NCI-H1436 treated with DMSO at 0.1 percent for 48 hours (cell line): ENCODE results near the gene ADAMTS2.

Experiments
- DNase-seq: peaks from one replicate; lab custom pipeline; 2025; lab: John Stamatoyannopoulos, UW

Gene ADAMTS2

DNA sequence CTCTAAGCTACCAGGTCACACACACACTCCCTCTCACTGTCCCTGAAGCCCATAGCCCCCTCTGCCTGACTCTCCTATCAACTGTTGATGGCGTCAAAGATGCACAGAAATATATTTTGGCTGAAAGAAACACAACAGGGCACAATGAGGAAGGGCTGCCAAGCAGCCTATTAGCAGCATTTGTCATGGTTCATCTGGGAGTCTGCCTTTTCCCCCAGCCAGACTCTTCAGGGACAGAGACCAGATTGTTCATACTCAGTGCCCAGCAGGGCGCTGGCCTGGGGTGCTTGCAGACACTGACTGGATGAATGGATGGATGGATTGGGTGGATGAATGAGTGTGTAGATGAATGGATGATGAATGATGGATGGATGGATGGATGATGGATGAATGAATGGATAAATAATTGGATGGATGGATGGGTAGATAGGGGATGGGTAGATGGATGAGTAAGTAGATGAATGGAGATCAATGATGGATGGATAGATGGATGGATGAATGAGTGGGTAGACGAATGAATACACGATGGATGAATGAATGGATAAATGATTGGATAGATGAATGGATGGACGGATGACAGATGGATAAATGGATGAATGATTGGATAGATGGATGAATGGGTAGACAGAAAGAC, 90.5 kb downstream of the ADAMTS2 start:
- DNase-seq: no peak

DNA sequence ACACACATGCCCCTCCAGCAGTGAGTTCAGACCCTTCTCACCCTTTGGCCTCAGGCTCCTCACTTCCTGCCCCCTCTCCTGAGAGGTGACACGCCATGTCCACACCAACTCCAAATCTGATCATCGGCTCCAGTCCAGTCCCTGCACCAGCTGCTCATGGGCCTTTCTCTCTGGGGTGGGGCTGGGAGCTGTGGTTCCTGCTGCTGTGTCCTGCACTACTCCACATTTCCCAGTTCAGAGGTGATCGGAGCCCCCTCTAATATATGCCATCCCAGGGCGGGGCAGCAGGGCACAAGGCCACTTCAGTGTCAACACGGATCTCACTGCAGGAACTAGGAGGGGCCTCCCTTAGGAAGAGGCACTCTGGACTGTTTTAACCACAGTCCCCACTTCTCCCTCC, 91.5 kb downstream of the ADAMTS2 start:
- DNase-seq: no peak

DNA sequence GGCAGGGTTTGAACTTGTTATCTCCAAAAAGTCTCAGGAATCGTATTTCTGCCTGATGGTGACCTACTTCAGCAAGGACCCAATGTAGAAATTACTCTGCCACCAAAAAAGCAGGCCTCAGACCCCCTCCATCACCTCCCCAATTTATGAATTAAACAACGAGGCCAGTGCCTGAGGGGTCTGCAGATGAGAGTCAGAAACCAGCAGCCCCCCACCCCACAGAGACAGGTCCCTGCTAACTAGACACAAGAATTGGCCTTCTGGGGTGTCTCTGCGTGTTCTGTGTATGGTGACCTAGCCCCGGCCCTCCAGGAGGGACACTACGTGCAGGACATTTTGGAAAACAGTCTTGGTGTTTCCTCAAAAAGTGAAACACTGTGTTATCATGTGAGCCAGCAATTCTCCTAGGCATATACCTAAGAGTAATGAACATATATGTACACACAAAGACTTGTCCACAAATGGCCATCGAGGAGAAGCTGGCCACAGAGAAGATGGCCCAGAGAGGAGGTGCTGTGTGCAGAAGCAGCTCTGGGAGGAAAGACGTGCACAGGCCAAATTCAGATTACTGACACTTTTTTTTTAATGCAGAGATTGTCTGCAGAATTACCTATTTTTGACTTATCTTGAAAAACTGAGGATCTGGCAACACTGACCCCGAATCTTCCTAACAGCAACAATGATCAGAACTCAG, 93.8 kb downstream of the ADAMTS2 start:
- no peak for DNase-seq

DNA sequence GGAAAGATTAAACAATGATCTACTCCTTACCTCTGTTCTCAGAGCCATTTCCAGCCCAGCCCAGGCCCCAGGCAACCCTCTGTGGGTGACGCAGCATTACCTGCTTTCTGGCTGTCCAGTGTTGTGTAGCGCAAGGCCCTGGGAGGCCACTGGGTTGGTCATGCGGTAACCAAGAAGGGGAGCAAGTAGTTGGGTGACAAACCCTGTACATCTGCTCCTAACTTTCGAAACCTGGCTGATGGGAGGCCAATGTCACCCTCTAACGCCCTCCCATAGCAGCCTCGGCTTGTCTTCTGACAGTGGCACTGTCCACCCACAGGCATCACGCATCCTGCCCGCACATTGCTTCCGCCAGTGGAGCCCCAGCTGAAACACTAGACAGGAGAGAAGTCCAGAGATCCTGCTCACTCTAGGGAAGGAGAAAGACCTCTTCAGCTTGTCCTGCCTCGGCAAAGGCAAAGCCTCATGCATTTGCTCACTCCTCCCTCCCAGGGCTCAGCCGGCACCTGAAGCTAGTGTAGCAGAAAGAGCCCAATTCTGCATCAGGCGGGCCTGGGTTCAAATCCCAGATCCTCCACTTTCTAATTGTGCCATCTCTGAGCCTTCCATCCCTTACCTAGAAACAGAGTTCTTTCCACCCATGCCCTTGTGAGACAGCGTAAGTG, 94.6 kb downstream of the ADAMTS2 start:
- no peak for DNase-seq

DNA sequence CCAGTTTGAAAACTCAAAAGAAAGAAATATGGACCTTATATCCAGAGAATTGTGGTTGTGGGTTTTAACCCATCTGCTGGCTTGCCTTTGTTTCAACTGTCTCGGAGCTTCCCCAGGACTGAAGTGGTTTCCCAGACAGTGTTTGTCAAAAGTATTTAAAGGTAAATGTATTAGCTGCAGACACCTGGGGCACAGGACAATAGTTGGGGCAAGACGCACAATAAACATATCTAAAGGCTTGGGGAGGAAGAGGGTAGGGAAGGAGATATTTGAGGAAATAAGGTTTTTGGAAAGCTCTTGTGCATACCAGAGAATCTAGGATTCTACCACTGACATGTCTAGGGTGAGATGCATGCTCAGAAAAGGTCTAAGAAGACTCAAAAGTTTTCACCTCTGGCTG, 99.0 kb downstream of the ADAMTS2 start:
- no peak for DNase-seq

DNA sequence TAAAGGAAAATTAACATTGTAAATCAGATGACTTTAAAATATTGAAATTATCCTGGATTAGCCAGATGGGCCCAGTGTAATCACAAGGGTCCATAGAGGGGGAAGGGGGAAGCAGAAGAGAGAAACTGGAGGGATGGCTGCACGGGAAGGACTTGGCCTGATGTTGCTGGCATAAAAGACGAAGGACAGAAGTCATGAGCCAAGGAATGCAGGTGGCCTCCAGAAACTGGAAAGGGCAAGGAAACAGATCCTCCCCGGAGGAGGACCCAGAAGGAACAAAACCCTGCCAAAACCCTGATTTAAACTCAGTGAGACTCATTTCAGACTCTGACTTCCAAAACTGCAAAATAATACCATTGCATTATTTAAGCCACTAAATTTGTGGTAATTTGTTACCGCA, 100.2 kb downstream of the ADAMTS2 start:
- no peak for DNase-seq

DNA sequence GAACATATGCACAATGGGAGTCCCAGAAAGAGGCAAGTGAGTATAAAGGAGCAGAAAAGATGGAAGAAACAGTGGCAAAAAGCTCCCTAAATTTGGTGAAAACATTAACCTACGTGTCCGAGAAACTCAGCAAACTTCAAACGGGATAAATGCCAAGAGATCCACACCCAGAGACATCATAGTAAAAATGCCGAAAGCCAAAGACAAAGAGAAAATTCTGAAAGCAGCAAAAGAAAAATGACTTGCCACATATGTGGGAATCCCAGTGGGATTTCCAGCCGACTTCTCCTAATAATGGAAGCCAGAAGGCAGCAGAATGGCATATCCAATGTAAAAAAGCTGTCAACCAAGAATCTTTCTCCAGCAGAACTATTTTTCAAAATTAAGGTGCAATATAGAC, 101.2 kb downstream of the ADAMTS2 start:
- DNase-seq: no peak

DNA sequence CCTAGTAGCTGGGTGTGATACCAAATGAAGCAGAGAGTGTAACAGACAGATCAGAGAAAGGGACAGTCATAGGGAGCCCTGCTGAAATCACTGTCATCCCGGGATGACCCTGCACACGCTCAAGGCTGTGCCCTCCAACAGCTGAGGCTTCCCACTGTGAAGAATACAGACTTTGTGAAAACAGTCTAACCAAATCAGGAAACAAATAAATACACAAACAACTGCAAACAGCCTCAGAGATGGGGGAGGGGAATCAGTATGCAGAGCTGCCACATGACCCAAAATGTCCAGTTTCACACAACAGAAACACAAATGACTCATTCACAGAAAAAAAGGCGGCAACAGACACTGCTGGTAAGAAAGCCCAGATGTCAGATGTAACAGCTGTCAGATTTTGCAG, 101.9 kb downstream of the ADAMTS2 start:
- DNase-seq: no peak

DNA sequence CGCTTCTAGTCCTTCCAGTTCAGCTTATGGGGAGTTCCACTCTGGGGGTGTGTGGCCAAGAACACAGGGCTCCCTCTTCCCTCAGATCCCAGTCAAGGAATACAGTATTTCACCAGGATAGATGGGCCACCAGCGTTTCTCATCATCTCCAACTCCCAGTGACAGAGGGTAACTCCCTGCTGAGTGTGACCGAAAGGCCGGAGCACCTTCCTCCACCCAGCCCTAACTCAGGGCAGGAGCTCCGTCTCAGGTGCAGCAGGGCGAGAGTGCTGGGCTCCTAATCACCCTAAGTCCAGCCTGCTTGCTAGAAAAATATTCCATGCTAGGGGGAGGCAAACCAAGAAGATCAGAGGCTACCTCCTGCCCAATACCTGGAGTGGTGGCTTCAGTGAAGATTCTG, 102.6 kb downstream of the ADAMTS2 start:
- no peak for DNase-seq

DNA sequence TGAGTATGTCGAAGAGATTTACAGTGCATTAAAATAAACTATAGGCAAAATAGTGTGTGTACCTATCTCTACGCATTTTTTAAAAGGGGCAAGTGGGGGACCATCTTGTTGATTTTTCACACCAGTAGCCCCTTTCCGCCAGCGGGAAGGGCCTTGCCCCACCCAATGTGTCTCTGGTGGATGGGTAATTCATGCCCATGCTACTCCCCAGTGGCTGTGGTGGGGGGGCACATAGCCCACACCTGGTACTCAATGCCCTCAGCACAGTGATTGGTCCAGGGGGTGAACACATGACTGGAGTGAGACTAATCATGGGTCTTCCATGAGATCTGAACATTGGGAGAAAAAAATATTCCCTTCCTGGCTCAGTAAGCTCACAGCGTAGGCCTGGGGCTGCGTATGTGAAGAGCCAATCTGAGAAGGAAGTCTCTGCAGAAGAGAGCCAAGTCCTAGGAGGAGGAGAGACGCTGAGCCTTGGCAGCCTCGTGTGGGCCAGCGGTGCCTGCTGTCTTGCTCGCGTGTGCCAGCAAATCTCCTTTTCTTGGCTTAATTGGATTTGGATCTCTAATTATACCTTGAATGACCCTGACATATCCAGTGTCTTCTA, 103.4 kb downstream of the ADAMTS2 start:
- no peak for DNase-seq

DNA sequence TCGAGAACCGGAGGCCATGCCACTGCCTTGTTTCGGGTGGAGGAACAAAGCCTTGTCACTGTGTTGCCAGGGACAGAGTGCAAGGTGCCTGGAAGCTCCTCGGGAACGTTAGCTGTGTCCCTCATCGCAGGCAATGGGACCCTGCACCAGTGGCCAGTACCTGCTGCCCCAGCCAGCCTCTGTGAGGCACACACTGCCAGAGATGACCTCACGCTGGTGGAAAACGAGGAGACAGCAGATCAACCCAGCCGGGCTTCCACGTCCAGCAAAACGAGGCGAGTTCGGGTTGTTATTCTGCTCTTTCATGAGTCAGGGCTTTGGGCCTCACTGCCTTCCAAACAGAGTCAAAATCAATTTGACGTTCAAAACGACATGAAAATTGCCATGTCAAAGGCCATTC, 104.1 kb downstream of the ADAMTS2 start:
- no peak for DNase-seq

DNA sequence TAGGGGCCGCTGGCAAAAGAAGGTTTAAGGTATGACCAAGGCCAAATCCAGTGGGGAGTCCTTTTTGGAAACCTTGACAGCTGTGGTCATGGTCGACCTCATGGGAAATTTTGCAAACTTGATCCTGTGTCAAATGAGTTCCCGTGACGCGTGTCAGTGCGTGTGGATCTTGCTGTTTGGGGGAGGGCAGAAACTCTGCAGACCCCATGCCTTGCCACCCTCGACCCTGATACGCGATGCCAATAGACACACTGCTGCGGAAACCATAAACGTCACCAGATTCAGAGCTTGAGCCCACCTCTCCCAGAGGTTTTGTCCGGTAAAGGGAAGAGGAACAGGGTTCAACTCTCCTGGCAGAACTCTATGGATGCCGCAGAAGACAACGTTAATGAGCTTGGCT, 104.7 kb downstream of the ADAMTS2 start:
- no peak for DNase-seq

DNA sequence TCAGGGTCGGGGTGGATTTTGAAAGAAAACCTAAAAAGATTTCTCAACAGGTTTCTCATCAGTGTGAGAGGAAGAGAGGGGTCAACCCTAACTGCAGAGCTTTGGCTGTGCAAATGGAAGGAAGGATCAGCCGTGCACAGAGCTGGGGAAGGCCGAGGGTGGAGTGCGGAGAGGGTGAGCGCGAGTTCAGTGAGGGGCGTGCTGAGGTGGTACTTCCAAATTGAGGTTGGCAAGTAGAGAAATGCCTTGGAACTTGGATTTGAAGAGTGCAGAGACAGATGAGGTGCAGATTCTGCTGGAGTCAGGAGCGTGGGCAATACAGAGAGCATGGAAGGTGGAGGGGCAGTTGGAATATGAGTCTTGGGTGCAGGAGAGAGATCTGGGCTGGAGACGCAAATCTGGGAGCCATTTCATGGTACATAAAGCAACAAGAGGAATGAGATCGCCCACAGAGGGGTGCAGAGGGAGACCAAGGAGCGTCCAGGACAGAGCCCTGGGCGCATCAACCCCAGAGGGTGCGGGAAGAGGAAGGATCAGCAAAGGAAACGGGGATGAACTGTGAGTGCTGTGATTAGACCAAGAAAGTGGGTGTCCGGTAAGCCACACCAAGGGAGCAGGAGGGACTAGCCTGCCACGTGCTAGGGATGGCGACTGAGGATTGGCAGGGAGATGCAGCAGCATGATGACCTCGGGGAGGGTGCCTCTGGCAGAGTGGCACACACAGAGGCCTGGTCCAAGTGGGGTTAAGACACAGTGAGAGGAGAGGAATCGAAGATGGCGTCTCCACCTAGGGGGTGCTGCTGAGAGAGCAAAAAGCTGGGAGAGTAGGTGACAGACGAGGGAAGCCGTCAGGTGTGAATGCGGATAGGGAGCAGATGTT, 105.8 kb downstream of the ADAMTS2 start:
- DNase-seq: no peak

DNA sequence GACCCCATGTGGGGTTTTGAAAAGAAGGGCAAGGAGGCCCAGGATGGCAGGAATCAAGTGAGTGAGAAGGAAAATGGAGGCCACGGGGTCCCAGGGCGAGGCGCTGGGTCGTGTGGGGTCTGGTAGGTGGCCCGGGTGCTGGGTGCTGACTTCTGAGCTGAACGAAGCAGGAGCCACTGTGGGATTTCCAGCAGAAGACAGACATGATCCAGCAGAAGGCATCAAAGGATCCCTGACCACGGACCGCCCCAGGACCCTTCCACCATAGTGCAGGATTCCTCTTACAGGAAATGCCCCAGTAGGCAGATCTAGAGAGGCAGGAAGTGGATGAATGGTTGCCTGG, 106.7 kb downstream of the ADAMTS2 start:
- DNase-seq: no peak

DNA sequence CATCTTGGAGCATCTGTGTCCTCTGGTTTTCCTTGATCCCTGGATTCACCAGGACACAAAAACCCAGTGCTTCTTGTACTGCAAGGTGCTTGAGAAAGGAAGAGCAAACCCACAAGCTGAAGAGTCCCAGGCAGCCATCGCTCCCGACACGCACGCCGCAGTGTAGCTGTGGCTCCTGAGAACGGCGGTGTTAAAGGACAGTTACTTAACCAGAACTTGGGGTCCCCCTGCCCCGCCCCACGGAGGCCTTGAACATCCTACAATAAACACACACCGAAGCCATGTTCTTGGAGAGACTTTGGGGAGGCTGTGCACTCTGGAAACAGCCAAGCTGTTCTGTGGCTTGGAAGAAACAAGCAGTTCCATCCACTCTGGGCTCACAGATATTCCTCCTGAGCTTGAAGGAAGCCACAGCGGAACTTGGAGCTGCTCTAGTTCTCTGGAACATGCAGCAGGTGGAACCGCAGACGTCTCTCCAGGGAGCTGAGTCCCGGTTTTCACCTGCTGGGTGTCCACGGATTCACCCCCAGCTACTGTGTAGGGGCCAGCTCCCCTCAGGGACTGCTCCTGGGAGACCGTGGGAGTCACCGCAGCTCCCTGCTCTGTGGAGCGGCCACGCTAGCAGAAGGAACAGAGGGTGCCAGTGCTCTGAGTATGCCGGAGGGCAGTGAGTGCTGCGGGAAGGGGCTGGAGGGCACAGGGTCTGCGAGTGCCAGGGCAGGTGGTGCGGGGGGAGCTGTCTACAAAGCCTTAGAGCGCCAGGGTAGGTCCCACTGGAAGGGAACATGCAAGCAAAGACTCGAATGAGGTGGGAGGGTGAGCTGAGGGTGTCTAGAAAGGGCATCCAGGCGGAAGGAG, 107.3 kb downstream of the ADAMTS2 start:
- DNase-seq: no peak

DNA sequence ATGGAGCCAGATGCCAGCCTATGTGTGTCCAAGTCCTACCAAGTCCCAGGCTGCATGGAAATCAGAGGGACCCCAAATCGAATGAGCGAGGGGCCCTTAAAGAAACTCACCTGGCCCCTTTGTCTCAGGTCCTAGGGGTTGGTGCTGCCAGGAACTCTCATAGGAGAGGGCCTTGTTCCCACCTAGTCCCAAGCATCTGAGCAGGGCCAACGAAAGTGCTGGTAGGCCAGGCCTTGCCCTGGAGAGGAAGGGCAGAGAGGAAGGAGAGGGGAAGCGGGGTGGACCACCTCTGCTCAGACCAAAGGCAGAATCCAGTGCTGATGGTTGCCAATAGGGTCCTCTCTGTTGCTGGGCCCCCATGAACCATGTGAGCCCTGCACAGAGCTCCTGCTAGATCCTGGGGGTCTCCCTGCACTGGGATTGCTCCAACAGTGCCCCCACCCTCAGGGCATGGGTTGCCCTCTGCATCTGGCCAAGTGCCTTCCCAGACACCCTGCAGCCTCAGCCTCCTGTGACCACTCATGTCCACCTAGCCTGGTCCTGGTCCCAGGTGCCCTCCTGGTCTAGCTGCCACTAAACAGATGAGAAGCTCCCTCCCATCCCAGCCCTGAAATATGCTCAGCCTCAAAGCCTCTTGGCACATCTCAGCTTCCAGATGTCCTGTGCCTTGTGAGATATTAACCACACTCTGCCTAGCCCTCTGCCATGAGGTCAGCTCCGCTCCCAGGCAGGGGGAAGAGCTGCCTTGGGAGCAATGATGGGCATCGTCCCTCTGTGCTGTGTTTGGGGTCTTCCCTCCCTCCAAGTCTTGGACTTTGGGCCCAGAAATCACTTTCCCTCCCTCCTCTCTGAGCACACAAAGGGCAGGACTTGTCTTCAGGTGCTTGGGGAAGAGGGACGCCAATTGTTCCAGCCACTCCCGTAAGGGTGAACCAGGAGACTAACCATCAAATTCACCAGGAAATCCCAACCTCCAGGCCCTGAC, 109.6 kb downstream of the ADAMTS2 start:
- DNase-seq: no peak

DNA sequence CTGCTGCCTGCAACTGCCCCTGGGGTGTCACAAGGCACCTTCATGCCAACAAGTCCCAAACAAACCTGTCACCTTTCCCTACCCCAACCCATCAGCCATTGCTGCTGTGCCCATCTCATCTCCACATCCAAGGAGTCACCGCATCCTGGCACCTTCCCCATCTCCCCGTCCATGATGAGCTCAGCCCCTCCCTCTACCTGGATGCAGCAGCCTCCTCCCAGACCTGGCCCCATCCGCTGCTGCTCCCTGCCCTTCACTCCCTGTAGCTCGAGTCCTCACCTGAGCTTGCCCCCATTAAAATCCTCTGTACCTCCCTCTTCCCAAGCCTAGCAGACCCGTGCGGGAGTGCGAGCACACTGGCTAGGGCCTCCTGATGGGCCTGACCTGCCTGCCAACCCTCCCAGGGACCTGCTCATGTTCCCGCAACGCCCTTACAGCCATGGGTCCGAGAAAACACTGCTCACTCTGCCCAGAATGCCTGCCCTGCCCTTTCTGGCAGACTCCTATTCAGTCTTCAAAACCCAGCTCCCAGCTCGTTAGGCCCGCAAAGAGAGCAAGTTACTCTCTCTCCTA, 110.6 kb downstream of the ADAMTS2 start:
- no peak for DNase-seq

DNA sequence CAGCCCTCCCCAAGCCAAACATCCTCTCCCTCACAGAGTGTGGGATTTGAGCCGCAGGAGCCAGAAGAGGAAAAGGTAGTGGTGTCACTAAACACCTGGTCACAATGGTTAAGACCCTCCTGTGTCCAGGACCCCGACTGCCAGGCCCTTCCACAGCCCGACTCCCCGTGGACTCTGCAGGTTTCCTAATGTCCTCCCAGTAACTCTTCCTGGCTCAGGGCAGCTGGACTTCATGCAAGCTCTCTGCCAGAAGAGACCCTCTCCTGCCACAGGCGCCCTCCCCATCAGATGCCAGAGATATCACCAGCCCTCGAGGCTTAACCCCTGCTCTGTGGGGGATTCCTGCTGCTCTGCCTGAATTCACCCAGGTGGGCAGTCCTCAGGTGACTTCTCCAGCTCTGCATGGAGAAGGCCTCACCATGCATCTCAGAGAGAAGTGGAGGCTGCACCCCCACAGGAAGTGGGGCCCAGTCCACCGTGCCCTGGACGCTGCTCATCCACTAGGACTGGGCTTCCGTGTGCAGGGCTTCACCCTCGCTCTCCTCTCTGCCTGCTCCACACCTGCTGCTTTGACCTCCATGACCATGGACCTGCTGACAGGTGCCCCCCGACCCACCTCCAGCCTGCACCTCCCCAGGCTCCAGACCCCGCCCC, 111.2 kb downstream of the ADAMTS2 start:
- no peak for DNase-seq

DNA sequence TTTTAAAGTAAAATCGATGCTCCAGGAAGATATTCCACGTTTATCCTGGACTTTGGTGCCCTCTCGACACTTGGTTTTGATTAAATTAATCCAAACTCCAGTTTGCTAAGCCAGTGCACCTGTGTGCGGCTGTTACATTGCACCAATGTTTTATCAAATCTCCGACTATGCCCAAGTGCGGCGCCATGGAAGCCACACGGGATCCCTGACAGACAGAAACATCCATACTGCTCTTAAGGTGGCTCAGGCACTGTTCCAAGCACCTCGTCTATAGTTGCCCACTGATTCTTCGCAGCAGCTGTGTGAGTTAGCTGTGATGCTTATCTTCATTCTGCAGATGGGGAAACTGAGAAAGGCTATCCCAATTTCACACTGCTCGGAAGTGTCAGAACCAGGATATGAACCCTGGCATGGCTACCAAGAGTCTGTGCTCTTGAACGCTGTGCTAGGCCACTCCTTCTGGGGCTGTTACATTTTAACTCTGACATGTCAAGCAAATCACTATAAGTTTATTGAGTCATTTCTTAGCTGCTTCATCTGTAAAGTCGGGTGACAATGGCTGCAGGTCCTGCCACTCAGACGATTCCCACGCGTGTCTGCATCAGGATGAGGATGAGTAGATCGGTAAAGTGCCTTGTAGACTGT, 113.0 kb downstream of the ADAMTS2 start:
- DNase-seq: no peak
